GM19463 (cell line): ENCODE measurements around the gene FOXG1.

Experiments used
- ATAC-seq: cut with Tn5 transposase; IDR thresholded peaks from one replicate; pipeline ENCODE4 v1.9.1; 2021; ENCODE audit warnings: mild to moderate bottlenecking, moderate library complexity; ENCODE audit not compliant: unreplicated experiment

FOXG1 gene

DNA sequence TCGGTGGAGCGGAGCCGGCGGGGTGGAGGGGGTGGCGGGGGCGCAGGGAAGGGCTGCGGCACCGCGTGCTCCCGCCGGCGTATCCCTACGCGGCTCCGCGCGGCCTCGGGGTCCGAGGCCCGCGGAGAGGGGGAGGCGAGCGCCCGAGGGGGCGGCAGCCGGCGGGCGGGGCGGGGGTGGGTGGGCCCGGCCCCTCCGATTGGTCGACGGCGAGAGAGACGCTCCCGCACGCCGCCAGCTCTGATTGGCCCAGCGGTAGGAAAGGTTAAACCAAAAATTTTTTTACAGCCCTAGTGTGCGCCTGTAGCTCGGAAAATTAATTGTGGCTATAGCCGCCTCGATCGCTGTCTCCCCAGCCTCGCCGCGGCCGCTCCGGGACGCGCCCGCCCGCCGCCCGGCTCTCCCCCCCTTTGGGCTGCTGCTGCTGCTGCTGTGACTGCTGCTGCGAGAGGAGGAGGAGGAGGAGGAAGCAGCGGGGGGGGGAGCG is at the start of gene FOXG1:
Gene FOXG1 (plus strand): TSS at position 319 of the 487 bp plus-strand sequence. CDS start 493 bp downstream, outside the sequence.
- ATAC-seq: peak; percentile 69

DNA sequence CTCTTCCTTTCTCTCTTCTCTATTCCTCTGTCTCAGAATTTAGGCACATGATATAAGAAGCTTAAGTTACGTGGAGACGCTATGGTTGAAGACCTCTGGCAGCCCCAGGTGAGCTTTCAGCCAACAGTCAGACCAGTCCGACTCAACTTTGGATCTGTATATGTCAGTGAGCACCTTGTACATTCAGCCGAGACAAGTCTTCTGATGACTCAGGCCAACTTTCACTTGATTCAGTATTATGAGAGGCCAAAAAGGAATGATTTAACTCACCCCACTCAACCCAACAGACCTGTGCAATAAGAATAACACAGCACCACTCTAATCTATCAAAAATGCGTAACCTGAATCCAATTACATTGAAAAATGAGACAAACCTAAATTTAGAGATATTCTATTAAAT is 47.5 kb upstream of the FOXG1 start:
- ATAC-seq: no peak

DNA sequence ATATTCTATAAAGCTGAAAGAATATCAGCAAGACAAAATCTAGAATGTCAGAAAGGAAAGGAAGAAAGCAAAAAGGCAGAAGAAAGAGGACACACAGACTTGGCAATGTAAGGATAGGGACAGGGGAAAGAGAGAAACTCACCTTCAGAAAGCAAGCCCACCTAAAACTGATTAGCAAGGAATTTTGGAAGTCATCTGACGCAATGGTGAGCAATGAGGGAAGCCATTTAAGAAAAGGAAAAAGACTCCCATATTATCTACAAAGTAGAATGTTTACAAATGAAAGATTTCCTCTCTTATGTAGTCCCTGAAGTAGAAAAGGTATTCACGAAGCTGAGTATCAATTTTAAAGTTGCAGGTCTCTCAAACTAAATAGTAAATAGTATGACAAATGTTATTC is 35.2 kb upstream of the FOXG1 start:
- ATAC-seq: no peak

DNA sequence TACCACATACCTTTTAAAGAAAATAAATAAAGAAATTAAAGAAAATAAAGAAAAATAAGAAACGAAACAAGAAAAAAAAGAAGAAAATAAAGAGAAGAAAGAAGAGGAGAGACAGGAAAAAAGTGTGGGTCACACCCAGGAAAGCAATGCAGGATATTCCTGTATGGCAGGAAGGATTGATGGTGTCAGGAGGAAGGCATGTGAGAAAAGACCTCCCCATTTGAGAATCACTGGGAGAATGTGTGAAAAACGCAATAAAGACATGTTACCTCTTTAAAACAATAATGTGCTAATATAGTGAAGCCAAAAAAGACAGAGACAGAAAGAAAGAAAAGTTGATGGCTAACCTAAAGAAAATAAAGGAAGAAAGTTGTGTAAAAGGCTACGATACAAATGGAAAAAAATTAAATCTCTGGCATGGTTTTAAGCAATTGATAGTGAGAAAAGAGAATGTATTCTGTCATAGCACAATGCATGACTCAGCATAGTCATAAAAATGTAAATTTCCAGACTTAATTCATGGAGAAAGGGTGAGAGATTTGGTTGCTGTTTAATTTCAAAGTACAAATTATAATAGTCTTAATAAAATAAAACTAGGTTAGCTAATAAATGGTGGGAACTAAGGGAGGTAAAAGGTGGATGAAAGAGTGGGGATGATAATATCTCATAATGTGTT is 24.3 kb upstream of the FOXG1 start:
- no peak for ATAC-seq

DNA sequence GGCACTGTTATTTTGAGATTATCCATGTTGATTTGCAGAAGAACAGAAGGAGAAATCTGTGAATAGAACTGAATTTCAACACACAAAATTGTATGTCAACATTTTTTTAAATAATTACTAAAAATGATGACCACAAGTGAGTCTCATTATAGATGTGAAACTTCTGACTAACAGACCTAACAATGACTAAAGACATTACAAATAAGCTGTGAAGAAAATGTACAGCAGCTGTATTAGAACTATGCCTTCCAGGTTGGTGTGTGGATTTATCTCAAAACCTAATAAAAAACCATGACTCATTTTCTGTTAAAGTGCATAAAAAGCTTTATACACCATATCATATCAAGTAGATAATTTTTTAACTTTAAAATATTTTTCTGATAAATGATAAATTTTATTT is 22.5 kb upstream of the FOXG1 start:
- ATAC-seq: peak; percentile 69

DNA sequence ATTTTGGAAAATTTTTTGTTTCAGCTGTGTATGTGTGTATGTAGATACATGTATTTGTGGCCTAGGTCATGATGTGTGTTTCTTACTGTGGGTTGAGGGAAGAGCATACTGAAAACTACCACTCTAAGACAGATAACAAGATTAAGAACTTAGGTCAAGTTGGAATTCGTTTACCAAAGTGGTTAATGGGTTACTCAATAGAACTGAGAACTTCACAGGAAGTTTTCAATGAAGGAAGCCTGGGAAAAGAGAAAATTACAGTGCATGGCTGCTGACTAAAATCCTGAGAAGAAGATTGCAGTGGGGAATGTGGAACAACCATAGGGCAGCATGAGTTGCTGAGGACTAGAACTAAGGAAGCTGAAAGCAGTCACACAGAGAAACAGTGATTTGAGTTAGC is 21.4 kb upstream of the FOXG1 start:
- ATAC-seq: peak; percentile 25

DNA sequence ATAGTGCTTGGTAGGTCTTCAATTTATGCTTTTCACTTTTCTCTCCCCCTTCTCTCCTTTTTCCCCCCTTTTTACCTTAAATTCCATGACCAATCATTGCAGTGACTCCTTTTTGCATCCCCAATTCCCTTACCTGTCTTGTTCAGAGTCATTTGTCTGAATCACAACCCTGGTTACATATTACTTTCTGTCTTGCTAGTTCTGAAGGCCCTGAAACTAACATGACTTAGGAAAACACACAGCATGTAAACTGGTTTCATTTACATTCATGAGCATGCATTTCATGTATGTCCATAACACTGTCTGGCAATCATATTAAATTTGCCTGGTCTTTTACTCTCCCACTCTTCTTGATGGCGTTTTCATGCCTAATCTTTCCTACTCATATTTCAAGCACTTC is 20.3 kb upstream of the FOXG1 start:
- ATAC-seq: peak; percentile 65

DNA sequence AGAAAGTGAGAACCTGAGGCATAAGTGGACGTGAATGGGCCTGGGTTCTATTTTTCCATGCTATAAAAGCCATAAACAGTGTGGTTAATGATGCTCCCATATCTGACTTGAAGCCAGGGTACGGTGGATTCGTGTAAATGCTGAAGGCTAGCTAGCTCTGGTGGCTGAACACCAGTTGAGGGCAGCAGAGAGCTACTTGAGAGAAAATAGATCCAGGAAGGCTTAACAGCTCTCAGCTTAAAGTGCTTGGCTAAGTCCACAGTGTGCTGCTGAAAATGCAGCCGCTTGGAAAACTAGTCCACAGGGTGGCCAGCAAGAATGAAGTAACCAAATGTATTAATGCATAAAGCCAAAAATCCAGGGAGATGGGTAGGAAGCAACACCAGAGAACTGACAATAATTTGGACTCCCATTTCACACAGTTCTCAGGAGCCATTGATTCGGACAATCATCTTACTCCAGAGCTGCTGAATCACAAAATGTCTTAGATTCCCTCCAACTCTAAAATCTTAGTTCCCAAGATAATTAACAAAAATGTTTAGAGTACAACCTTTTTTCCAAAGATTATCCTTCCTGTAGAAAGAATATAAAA is 15.0 kb upstream of the FOXG1 start:
- ATAC-seq: peak; percentile 84

DNA sequence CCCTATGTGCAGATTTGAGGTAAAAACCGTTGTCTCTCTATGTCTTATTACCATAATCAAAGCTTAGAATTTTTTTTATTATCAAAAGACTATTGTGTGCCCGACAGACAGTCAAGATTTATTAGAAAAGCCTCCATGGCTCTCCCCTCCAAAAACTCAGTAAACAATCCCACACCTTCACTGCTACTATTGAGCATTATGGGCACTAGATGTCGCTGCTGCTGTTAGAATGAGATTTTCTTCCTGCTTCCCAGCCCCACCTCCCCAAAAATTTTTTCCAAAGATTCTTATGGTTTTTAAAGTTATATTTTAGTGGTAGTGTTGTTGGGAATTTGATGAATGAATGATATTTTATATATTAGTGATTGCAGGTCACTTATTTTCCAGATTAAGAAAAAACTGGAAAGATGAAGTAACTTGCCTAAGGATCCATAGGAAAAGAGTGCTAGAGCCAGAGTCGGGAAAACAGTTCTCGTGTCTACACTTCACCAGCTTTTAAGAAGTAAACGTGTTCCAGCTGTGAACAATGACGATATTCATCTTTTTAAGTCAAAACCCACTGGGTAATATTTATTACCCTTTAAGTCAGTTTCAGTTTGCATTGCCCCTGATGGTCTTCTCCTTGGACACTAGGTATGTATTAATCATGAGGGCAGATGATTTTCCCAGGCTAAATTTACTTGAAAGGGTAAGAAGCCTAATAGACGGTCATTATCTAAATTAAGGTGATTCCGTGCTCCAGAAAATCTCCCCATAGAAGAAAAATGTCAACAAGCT is 12.2 kb upstream of the FOXG1 start:
- ATAC-seq: peak; percentile 38

DNA sequence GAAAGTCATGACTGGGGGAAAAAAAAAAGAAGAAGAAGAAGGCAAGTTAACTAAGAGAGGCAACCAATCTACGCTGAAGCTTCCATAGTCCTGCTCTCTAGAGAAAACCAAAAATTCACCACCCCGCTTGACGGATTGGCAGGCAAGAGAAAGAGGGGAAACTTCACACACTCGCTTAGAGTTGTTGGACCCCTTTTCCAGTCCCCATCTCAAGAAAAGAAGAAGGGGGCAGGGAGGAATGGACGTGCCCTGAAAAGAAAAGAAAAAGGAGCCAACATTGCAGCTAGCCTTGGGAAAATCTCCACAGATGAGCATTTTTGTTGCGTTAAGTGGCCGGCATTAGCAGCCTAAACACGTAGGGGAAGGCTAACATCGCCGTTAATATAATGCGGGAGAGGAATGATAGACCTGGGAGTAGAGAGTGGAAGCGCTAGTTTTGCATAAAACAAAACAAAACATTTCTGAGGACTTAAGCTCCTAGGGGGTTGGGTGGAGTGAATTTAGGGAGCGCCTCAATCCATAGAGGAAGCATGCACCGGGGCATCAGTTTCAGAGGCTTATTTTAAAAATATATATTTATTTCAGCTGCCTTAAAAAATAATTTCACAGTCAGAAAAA is 11.3 kb upstream of the FOXG1 start:
- ATAC-seq: no peak

DNA sequence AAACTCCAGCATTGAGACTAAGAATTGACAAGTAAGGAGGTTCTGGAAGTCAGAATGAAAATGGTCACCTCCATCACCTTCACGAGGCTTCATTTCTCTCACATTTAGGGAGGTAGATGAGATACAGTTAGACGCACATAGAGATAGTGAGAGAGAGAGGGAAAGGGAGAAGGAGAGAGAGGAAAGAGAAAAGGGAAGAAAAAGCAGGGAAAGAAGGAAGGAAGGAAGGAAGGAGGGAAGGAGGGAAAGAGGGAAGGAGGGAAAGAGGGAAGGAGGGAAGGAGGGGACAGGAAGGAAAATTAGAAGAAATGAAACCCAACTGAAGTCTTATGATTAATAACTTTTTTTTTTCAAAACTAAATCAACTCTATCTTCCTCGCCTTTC is 10.7 kb upstream of the FOXG1 start:
- ATAC-seq: no peak

DNA sequence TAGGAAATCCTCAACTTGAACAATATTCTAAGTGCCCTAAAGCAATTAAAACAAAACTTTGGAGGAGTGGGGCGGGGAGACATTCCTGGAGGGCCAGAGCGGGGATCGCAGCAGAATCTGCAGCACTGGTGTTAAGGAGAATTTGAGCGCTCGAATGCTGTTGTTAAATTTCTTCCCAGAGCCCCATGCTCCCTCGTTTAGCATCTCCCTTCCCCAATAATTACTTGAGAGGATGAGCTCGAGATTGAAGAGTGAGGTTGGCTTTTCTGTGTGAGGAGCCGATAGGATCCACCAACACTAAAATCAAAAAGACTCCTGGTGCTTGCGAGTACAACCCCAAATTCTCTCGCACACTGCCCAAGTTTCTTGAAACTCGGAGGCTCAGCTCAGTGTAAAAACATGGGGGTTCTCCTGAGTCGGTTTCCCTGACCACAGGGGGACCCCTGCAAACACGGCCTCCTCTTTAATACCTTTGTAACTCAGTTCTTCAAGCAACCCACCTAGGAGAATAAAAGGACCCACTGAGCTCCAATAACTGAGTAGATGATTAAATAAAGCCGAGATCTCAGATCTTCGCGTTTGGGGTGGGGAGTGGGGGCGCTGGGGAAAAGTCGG is 10.2 kb upstream of the FOXG1 start:
- ATAC-seq: no peak

DNA sequence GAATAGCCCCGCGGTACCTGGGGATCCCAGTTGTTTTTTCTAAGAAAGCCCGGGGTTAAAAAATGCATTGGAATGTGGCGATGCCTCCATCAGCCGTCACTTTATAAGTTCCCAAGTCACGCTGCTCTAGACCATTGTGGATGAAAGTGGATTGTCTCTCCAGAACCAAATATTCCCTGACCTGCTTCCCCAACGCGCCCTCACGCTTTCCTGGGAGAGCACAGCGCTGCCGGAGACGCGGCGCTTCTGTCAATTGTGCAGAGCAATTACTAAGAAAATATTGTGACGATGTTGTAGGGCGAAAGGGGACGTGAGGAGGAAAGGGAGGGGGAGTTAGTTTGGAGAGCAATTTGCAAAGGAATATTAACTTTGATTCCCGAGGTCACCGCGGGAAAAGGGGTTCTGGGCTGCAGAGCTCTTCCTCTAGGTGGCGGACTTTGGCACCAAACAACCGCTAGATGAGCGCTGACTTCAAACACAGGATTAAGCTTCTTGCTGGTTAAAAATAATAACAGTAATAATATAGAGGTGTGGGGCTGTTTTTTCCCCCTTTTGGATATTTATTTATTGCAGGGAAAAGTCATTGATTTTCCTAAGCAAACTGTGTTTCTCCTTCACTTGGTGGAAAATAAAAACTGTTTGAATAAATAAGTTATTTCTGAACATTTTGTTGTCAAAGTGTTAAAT is 9.6 kb upstream of the FOXG1 start:
- peak; percentile 41 for ATAC-seq

DNA sequence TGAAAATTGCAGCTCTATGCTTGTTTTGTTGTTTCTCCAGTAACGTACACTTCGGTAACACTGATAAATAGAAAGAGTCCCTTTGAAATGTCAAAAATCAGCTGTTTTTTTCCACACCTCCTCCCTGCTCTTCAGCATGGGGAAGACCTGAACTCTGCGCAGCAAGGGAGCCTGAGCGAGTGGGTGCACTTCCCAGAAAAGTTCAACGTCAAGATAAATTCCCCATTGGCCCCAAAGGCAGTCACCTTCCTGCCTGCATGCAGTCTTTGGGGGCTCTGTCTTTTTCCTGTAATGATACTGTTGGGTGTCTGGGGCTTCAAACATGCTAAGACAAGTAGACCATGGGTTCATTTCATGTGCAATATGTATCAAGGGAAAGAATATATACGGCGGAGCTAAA is 8.8 kb upstream of the FOXG1 start:
- ATAC-seq: no peak

DNA sequence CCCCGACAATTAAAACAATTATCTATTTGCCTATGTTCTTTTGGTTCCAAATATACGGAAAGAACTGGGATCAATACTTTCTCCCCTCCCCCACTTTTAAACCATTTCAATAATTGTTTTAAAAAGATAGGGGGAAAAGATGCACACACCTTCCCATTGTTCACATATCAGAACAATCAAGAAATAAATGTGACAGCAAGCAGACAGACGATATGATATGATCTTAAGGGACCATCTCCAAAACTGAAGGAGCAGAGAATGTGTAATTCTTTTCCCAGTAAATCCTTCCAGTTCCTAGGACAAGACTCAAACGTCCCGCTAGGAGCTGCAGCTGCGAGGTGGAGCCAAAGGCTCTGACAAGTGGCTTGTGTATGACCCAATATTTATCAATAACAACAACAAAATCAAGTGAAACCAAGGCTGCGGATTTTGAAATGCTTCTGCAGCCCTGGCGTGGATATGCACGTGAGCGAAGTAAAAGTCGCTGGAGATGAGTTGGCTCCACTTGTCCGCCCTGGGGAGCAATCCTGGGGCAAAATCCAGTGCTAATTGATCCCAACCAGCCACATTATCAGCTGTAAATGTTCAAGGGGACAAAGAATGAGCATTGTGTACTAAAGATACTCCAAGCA is 8.2 kb upstream of the FOXG1 start:
- ATAC-seq: no peak

DNA sequence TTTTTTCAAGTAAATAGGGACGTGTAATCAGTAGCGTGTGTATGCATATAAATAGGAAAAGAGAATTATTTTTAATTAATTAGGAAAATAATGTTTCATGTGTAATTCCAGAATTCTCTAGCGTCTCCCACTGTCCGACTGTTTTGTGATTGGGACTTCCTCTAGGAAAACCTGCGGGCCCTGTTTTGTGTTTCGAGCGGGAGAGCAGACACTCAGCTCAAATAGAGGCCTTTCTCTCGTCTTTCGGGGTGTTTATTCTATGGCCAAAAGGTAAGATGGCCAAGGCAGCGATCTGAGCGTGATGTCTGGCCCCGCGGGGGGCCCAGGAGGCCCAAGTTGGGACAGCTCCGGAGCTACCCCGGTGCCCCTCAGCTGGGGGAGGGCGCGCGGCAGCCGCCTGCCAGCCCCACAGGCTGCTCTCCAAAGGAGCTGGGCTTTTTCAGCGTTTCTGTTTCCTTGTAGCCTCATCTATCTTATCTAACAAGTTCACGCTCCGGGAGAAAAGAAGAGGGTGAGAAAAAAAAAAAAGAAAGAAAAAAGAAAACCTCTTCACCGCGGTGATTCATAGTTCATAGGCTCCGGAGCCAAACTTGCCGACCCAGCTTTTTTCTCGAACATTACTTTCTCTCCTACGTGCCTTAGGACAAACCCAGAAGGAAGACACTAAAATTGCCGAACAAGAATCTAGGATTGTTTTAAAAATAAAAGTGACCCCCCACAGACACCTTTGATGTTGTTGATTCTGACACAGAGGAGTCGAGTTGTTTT is 7.5 kb upstream of the FOXG1 start:
- ATAC-seq: no peak

DNA sequence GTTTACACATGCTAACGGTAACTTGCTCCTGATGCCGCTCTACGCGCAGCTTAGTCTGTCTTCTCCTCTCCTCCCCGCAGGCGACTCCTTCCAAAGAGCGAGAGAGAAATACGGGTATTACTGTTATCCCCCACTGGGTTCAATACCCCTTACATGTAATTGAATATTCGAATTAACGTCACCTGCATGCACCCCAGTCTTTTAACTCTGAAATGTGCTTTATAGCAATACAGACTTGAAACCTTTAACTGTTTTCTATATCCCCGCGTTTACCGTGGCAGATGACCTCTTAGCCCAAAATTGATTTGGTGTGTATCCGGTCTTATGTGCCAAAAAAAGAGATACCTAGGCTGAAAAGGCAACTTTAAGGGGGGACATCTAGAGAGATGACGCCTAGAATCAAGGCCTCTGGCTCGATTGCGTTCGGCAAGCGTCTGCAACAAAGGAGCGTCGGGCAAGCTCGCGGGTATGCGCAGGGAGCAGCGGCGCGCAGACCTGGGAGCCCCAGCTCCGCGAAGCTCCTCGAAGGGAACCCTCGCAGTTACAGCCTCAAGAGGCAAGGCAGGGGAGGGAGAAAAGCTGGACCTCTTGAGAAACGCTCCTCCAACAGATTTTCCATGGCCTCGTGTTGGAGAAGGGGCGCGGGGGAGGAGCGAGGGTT is 6.8 kb upstream of the FOXG1 start:
- no peak for ATAC-seq

DNA sequence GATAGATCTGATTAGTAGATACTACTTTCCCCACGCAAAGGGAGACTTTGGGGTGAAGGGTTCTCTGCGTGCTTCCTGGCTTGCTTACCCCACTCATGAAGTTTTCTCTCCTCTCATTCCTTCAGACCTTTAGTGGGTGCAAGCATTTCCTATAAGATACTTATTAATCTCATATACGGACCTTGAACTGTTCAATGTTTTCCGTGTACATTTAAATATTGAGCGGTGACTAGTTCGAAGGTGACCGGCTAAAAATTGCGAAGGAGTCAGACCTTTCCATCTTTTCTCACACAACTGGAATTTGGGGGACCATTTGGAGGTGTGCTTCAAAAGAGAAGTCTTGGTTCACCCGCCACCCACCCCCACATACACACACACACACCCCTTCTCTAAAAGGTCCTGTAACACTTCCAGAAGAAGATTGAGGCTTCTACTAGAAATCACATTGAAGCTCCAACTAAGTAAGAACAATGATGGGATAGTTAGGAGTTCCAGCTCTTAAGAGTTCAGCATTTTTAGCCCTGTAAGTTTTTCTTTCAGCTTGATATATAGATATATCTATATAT is 6.1 kb upstream of the FOXG1 start:
- no peak for ATAC-seq
